ENCODE data around the gene C16orf54.
"Not testable (repeated sequence)": the region's sequence is repeated elsewhere in the genome, so short reads cannot be mapped to it uniquely, and the experiment has no call there.

C16orf54 gene

DNA sequence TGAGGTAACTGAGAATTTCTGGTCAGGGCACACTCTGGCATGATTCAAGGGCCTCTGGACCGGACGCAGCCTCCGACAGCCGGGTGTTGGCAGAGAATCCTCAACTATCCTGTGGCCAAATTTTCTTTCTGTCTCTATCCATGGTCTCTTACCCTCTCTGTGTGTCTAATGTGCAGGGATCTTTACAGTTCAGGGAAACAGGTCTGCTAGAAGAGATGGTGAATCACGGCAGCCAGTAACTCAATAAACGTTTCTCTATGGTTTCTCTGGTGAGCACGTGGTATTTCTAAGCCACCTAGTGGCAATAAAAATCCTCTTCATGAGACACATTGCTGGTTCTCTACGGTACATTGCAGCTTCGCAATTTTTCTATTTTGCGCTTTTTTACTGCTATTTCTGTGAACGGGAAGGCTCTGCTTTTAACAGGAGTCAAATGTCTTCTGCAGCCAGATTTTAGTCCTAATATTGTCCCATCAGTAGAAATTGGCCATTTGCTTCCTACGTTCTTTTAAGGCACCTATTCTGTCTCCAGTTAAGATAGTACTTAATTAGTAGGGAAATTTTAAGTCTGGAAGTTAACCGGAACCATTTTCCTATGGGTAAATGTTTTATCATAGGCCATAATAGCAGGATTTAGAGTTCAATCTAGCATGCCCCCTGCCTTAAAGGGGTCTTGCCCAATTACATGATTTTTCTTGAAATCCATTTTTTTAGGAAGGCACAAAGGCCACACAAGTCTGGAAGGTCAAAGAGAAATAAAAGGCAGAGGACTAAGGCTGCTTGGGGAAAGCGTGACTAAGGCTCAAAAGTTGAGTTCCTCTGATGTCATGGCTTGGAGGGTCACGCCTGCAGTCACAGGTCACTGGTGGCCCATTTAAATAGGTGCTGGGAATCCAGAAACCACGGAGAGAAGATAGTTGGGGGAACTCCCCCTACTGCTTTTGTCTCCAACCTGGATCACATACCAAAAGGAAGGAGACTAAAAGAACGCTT lies 35.3 kb downstream of the C16orf54 start:
- Histone ChIP-seq H3K27ac (no peak overlapping the region), H3K4me3 (0 out of 2 replicates have a peak overlapping the region, but pooled peaks have one; percentile 2)
- no peak for DNase-seq (ENCODE audit: low read depth, low spot score)

GRCh38 chr16:29709657-29710056 lies 36.1 kb downstream of the C16orf54 start:
- not testable (repeated sequence) for H3K36me3 ChIP-seq (ENCODE audit: insufficient read depth, low read length); H3K9me3 ChIP-seq (ENCODE audit: low read depth, low read length); H3K4me3 ChIP-seq; DNase-seq (ENCODE audit: low read depth, low spot score); H3K9ac ChIP-seq (ENCODE audit: insufficient read length); H3K27ac ChIP-seq

More for the DNA sequence above, 35.3 kb downstream of the C16orf54 start:
- TF ChIP-seq EZH2 (IDR thresholded peaks at IDR 0.05) (no peak), POLR2AphosphoS5 (IDR thresholded peaks at IDR 0.05; ENCODE audit: borderline replicate concordance, low read depth, low read length) (no peak), FOXP2 (optimal IDR thresholded peaks at IDR 0.05; ENCODE audit: control extremely low read depth, extremely low read length, insufficient read depth) (no peak)
- Histone ChIP-seq H3K9ac (ENCODE audit: insufficient read length) (peak overlapping the region; percentile 30), H3K36me3 (ENCODE audit: insufficient read depth, low read length) (no peaks in the 10 kb centered on the region), H3K9me3 (ENCODE audit: low read depth, low read length) (no peaks in the 10 kb centered on the region)

DNA sequence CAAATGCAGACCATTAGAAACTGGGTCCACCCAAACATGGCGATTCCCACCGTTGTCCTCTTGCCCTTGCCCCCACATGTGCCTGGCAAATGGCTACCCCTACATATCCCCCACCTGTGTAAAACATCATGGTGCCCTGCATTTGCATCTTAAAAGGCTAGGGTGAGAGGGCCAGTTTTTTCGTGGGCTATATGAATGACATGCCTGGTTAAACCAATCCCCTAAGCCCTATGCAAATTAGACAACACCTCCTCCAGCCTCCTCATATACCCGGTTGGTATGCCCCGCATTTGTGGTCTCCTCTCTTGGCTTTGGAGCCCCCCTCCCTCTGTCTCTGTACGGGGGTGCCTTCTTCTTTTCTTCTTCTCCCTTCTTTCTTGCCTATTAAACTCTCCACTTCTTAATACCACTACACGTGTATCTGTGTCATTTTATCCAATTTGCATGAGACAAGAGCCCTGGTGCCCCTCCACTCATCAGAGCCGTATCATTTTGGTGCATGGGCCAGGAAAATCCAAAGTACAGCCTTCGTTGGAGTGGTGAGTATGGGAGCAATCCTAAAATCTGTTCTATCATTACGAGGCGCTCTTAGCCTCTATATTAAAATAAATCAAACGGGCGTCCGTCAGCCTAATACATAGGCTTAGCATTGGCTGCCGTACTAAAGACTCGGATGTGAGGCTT lies 36.7 kb downstream of the C16orf54 start:
- no peak overlapping the region for H3K9ac ChIP-seq (ENCODE audit: insufficient read length)
- no peak for DNase-seq (ENCODE audit: low read depth, low spot score)
- no peak for TF ChIP-seq POLR2AphosphoS5 (IDR thresholded peaks at IDR 0.05; ENCODE audit: borderline replicate concordance, low read depth, low read length)
- no peaks in the 10 kb centered on the region for H3K9me3 ChIP-seq (ENCODE audit: low read depth, low read length)
- no peak overlapping the region for H3K27ac ChIP-seq
- no peaks in the 10 kb centered on the region for H3K36me3 ChIP-seq (ENCODE audit: insufficient read depth, low read length)
- no peak overlapping the region for H3K4me3 ChIP-seq

DNA sequence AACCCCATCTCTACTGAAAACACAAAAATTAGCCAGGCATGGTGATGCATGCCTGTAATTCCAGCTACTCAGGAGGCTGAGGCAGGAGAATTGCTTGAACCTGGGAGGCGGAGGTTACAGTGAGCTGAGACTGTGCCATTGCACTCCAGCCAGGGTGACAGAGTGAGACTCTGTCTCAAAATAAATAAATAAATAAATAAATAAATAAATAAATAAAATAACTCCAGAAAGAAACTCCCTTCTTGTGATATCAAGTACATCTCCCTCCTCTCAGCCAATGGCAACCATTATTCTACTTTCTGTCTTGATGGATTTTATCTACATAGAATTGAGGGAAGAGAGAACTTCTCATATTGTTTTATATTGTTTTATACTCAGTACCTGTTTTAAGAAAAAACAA lies 38.6 kb downstream of the C16orf54 start:
- not testable (repeated sequence) for H3K27ac ChIP-seq; H3K36me3 ChIP-seq (ENCODE audit: insufficient read depth, low read length); H3K4me3 ChIP-seq; DNase-seq (ENCODE audit: low read depth, low spot score); H3K9ac ChIP-seq (ENCODE audit: insufficient read length); H3K9me3 ChIP-seq (ENCODE audit: low read depth, low read length)

DNA sequence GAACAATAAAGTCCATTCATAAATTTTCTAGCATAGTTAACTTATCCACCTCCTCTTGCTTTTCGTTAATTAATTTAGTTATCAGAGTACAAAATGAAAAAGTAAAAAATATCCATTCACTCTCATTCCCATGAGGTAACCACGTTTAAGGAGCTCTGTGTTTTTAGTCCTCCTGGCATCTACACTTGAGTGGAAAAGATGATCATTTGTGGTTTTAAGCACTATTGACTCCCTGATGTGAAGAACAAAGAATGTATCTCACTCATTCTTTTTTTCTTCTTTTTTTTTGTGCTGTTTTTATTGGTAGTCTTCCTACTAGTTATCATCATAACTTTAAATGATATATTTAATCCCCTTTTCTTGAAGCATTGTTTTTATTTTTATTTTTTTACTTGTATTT lies 40.8 kb downstream of the C16orf54 start:
- no peak for DNase-seq (ENCODE audit: low read depth, low spot score)
- no peak overlapping the region for H3K9ac ChIP-seq (ENCODE audit: insufficient read length)
- no peak overlapping the region for H3K4me3 ChIP-seq
- TF ChIP-seq FOXP2 (optimal IDR thresholded peaks at IDR 0.05; ENCODE audit: control extremely low read depth, extremely low read length, insufficient read depth) (no peak), EZH2 (IDR thresholded peaks at IDR 0.05) (no peak), POLR2AphosphoS5 (IDR thresholded peaks at IDR 0.05; ENCODE audit: borderline replicate concordance, low read depth, low read length) (no peak)
- H3K9me3 ChIP-seq (ENCODE audit: low read depth, low read length): no peaks in the 10 kb centered on the region
- H3K36me3 ChIP-seq (ENCODE audit: insufficient read depth, low read length): no peaks in the 10 kb centered on the region
- no peak overlapping the region for H3K27ac ChIP-seq

DNA sequence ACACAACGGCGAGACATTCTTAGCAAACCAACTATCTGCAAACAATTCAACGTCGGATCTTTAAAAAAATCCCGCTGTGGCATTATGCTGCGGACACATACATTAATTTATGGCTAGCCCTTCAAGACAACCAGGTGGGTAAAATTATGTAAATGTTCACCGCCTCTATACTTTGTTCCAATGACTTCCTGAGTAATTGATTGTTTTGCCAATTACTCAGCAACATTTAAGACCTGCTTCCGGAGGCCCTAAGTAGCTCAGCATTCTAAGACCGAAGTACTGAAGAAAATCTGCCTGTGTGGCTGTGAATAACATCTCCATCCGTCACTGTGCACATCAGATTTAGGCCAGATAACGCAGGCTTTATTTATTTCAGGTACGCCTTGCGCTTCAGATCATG lies 43.5 kb downstream of the C16orf54 start:
- Histone ChIP-seq H3K36me3 (ENCODE audit: insufficient read depth, low read length) (no peaks in the 10 kb centered on the region; the same call in 1 of the 2 replicates), H3K27ac (peak overlapping the region; percentile 11; the same call in 1 of the 2 replicates), H3K9me3 (ENCODE audit: low read depth, low read length) (no peaks in the 10 kb centered on the region), H3K9ac (ENCODE audit: insufficient read length) (no peak overlapping the region), H3K4me3 (peak overlapping the region; percentile 58)
- TF ChIP-seq EZH2 (IDR thresholded peaks at IDR 0.05) (no peak), POLR2AphosphoS5 (IDR thresholded peaks at IDR 0.05; ENCODE audit: borderline replicate concordance, low read depth, low read length) (no peak; the same call in 1 of the 2 replicates), FOXP2 (optimal IDR thresholded peaks at IDR 0.05; ENCODE audit: control extremely low read depth, extremely low read length, insufficient read depth) (no peak)
- no peak for DNase-seq (ENCODE audit: low read depth, low spot score)

- Histone ChIP-seq H3K4me3 (no peak overlapping the region), H3K9ac (ENCODE audit: insufficient read length) (no peak overlapping the region), H3K36me3 (ENCODE audit: insufficient read depth, low read length) (no peaks in the 10 kb centered on the region; the same call in 1 of the 2 replicates), H3K9me3 (ENCODE audit: low read depth, low read length) (no peaks in the 10 kb centered on the region), H3K27ac (no peak overlapping the region)
- TF ChIP-seq EZH2 (IDR thresholded peaks at IDR 0.05) (no peak), FOXP2 (optimal IDR thresholded peaks at IDR 0.05; ENCODE audit: control extremely low read depth, extremely low read length, insufficient read depth) (no peak), POLR2AphosphoS5 (IDR thresholded peaks at IDR 0.05; ENCODE audit: borderline replicate concordance, low read depth, low read length) (no peak)
- no peak for DNase-seq (ENCODE audit: low read depth, low spot score)
These were observed 44.6 kb downstream of the C16orf54 start for GRCh38 chr16:29701214-29701555.

DNA sequence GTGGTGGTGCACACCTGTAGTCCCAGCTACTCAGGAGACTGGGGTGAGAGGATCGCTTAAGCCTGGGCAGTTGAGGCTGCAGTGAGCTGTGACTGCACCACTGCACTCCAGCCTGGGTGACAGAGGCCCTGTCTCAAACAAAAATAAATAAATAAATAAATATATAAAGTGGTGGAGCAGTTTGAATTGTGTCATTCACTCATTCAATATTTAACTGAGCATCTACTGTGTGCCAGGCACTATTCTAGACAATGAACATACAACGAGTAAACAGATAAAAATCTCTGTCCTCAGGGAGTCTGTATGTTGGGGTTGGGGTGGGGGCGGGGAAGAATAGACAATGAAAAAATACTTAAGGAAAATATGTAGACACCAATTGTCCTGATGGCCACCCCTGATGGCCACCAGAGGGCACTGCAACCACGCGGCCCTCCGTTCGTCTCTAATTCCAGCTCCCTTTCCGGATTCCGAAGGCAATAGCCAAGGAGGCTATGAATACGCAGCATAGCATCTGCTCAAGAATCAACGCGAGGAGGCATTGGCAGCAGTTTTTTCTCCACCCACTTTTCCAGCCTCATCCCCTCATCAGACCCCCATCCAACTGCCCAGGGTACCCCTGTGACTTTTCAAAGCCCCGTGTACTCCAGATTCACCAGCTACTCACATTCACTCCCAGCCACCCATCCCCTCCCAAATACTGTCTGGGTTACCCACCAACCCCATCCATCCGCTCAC lies 45.4 kb downstream of the C16orf54 start:
- Histone ChIP-seq H3K9me3 (ENCODE audit: low read depth, low read length) (no peaks in the 10 kb centered on the region), H3K36me3 (ENCODE audit: insufficient read depth, low read length) (no peaks in the 10 kb centered on the region; the same call in 1 of the 2 replicates), H3K27ac (no peak overlapping the region), H3K4me3 (no peak overlapping the region), H3K9ac (ENCODE audit: insufficient read length) (no peak overlapping the region)
- TF ChIP-seq POLR2AphosphoS5 (IDR thresholded peaks at IDR 0.05; ENCODE audit: borderline replicate concordance, low read depth, low read length): no peak
- no peak for TF ChIP-seq EZH2 (IDR thresholded peaks at IDR 0.05)
- TF ChIP-seq FOXP2 (optimal IDR thresholded peaks at IDR 0.05; ENCODE audit: control extremely low read depth, extremely low read length, insufficient read depth): no peak
- no peak for DNase-seq (ENCODE audit: low read depth, low spot score)

Measured in SK-N-MC (cell line).